GM23248 (cell line): Measurements from ENCODE around the gene GAREM1.

Source experiments
- EZH2 ChIP-seq: fragments of 200-600 bp; sonication (generic); IDR thresholded peaks from 2 replicates; pipeline ENCODE4 v1.6.1; 2018; ENCODE audit warnings: antibody characterized with exemption, mild to moderate bottlenecking; ENCODE audit not compliant: insufficient read depth, poor library complexity, severe bottlenecking
- EZH2phosphoT487 ChIP-seq: fragments of 200-600 bp; sonication (generic); IDR thresholded peaks from 2 replicates; pipeline ENCODE4 v1.6.1; 2018; ENCODE audit warnings: antibody characterized with exemption, moderate library complexity, mild to moderate bottlenecking, low read depth; ENCODE audit not compliant: insufficient read depth

GRCh38 chr18:32391126-32391525 is 79.6 kb downstream of the GAREM1 start:
- no peak for TF ChIP-seq EZH2
- no peak for TF ChIP-seq EZH2phosphoT487
